AG09319 (cell line): ENCODE results near the gene PGM1.

Experiments
- DNase-seq: peaks from one replicate; pipeline ENCODE4 v3.0.0-alpha.2; 2010; ENCODE audit warnings: low read depth; ENCODE audit errors: extremely low read depth
- CTCF ChIP-seq: IDR thresholded peaks from 2 replicates; pipeline ENCODE4 v1.5.1; 2011; ENCODE audit warnings: low read depth, mild to moderate bottlenecking, inconsistent platforms, low read length, moderate library complexity

Gene PGM1

GRCh38 chr1:63615768-63616420, 22.7 kb downstream of the PGM1 start:
- DNase-seq = peak; percentile 37
- TF ChIP-seq CTCF = peak; percentile 54

GRCh38 chr1:63617450-63617849, 24.2 kb downstream of the PGM1 start:
- DNase-seq = no peak
- TF ChIP-seq CTCF = no peak

- DNase-seq = no peak
- no peak for TF ChIP-seq CTCF
Observed at GRCh38 chr1:63618011-63618410, 24.8 kb downstream of the PGM1 start.

- no peak for DNase-seq
- TF ChIP-seq CTCF = no peak
Observed at GRCh38 chr1:63619558-63619957, 26.3 kb downstream of the PGM1 start.

- DNase-seq = no peak
- TF ChIP-seq CTCF = no peak
Observed at GRCh38 chr1:63620671-63621070, 27.5 kb downstream of the PGM1 start.

GRCh38 chr1:63621075-63621474, 27.9 kb downstream of the PGM1 start:
- no peak for DNase-seq
- no peak for TF ChIP-seq CTCF

GRCh38 chr1:63621698-63622097, 28.5 kb downstream of the PGM1 start:
- no peak for DNase-seq

More at GRCh38 chr1:63621698-63622097, 28.5 kb downstream of the PGM1 start:
- no peak for TF ChIP-seq CTCF
